NCI-H226 (cell line): ENCODE results near the gene CADM3.

ENCODE experiments used
- DNase-seq: peaks from one replicate; pipeline ENCODE4 v3.0.0-alpha.2; 2015

The CADM3 gene

DNA sequence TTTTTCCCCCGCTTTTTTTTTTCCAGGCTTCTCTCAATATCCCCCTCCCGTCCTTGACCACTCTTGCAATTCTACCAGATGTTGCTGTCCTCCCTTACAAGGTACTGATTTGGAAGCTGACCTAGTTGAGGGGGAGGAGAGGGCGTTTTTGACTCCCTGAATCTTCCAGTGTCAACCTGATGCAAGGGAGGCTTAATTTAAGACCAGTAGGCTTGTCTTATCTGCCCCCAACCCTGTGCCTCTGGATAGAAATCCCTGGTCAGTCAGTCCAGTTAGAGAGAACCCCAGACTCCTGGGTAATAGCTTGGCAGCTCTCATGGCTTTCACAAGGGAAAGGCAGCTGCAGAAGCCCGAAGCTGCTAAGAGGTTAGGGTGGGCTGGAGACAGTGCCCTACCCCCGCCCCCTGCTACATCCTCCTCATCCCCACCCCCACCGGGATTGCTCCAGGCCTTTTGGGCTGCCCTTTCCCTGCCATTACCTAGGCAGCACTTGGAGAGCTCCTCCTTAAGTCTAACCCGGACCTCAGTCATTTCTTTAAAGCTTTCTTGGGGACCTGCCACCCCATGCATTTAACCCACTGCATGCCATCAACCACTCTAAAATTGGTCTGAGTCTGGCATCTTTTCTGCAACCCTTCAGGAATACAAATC is 36.9 kb downstream of the CADM3 start:
- no peak for DNase-seq

DNA sequence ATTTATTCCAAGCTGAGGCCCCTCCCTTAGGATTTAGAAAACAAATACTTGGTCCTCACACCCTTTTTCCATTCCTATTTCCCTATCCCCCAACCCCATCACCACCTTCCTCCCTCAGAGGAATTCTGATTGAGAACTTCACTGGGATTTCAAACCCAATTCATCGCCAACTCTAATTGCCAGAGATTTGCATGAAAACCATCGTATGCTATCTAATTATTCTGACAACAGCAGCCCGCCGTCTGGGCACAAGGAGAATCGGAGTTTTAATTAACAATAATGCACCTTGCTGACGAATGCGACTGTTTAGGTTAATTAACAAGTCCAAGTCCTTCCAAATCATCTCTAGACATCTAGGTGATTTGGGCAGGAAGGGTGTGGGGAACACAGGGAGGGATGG is 37.6 kb downstream of the CADM3 start:
- DNase-seq, result no peak

DNA sequence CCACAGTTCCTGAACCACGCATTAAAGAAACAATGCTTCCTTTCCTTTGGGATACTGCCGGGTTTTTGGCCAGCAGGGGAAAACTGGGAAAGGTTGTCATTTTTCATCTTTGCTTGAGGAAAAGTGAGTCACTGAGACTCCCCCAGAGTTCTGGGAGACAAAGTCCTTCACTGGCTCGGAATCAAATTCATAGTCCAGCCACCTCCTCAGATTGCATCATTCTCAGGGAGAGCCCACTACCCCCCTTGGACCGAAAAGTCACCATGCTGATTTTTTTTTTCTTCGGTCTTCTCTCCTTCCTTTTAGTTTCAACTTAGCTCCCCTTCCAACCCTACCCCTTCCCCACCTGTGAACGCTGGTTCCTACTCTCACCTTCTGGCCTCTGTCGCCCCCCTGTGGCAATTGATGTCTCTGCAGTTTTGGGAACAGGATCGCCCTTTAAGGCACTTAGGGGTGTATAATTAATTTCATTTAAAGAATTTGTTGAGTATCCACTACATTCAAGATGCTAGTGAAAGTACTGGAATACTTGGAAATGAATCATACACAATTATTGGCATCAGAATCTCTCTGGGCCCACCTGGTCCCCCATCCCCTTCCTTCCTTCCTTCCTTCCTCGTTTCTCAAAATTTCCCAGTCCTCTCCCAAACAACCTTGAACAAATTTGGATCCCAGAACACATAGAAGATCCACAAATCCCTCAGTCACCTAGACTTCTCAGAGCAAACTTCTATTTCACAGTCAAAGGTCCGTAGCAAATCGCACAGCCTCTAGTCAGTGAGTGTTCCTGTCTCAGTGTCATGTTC is 40.1 kb downstream of the CADM3 start:
- peak; percentile 72 for DNase-seq

DNA sequence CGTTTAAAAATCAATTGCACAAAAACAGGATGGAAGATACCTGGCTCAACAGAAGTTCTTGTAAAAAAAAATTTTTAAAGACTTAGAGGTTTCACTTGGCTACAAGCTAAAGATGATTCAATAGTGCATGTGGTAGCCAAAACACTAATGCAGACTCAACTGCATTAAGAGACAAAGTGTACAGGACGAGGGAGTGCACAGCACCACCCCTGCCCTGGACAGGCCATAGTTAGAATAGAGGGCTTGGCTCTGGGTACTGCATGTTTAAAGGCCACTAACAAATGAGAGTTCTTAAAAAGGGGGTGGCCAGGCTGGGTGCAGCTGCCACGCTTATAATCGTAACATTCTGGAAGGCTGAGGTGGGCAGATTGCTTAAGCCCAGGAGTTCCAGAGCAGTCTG is 41.2 kb downstream of the CADM3 start:
- DNase-seq, result no peak

DNA sequence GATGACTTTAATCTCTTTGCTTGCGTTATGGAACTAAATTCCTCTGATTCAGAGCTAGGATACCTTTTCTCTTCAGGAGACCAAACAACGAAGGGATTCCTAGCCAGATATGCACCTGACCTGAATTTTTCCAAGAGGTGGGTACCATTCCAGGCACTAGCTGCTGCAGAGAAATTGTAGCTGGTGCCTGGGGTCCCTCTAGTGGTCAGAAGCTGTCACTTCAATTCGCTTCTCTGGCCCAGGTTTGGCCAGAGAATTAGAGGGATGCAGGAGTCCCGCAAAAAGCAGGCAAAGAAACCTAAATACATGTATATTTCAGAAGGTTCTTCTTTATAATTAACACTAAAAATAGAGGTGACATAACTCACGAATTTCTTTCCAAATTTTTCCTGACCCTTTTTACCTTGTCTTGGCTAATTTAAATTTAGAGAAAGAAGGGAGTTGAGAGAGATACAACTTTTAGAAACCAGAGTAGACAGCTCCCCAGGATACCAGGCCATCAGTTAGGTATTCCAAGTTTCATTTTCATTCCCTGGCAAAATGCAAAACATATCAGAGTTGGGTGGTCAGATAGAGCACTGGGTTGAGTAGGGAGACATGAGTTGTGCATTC is 42.8 kb downstream of the CADM3 start:
- DNase-seq, result no peak

DNA sequence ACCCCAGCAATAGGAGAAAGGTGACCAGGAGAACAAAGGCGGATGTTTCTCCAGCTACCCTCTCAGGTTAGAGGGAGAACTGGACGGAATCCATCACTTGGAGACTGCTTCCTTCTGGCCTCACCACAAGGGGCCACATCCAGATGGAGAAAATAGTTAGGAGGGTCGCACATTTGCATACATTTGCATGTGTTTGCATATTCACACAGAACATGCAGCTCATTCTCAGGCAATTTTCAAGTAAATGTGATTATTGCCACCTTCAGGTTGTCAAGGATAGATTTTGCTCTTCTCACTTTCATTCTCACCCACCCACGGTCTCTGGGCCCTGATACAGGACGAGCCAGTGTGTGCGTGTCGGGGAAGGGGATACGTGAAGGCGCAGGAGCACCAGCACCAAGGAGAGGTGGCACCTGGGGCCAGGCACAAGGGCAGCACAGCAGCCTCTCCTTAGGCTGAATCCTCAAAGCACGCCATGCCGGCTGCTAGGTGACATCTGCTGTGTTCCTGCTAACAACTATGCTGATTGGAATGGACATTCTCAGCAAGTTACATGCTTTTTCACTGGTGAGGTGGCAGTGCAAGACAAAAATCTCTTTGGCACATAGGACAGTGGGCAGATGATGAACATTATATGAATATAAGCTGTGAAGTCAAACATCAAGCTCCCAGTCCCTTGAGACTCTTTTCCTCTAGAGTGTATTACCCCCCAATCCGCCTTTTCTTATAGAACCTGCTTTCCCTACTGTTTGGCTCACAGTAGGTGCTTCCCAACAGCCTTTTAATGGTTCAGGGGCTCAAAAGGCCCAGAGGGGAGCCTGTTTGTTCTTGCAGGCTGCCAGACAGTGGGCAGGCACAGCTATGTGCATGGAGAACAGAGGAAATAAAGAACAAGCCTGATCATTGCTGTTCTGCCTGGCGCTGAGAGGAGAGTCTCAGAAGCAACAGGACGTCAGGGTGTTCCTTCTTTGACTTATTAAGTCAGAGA is 47.5 kb downstream of the CADM3 start:
- no peak for DNase-seq

DNA sequence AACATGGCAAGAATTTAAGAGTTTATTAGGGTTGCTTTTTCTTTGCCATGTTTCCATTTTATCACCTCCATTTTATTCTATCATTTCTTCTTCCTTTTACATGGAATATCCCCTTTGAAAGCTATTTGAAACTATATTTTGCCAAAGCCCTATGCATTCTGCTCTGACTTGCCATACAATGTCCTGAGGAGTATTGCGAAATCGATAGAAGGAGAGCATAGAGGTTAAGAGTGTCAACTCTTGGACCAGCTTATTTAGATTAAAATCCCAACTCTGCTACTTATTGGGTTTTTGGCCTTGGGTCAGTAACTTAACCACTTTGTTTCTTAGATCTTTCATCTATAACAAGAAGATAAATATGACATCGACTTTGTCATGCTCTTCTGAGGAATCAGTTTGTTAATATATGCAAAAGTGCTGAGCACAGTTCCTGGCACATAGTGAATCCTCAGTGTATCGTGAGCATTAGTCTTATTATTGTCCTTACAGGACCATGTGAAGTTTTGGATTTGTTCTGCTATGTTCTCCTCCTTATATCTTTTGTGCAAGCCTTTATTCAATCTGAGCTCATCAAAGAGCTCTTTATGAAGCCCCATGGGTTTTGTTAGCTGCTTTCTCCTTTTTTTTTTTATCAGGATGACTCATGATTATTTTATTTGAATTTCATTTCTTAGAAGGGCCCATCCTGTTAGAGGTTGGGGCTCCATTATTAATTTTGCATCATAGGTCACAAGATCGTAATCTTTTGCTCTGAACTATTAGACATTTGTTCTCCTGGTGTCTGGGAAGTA is 50.9 kb downstream of the CADM3 start:
- no peak for DNase-seq

DNA sequence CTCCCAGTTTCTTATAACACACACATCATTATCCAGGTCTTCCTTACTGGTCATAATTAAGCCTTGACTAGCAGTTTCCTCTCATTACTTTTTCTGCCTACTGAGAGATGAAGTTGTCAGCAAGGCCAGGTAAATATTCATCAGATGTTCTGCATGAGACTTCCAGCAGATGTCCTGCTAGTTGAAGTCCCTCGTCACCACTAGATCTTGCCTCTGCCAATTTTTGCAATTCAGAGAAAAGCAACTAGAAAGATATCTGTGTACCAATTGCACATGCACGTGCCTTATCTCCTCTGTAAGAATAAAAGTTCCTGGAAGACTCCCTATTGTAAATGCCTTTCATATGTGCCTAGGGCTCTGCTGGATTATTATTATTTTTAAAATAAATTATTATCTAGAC is 51.6 kb downstream of the CADM3 start:
- DNase-seq, result no peak

DNA sequence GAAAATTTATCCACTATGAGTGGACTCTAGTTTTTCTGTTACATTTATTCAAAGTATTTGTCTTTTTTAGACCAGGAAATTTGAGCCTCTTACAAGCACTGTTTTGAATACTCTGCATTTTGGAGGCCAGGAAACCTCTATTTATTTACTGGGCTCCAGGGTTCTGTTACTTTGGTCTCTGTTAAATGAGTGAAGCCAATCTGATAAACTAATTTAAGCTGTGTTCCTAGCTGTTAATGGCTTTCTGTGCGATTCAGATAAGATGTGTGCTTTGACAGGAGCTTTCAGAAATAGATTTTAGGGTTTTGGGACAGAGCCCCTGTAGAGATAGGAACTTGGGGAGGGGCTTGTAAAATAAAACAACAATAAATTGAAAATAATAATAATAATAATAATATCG is 57.1 kb downstream of the CADM3 start:
- no peak for DNase-seq

DNA sequence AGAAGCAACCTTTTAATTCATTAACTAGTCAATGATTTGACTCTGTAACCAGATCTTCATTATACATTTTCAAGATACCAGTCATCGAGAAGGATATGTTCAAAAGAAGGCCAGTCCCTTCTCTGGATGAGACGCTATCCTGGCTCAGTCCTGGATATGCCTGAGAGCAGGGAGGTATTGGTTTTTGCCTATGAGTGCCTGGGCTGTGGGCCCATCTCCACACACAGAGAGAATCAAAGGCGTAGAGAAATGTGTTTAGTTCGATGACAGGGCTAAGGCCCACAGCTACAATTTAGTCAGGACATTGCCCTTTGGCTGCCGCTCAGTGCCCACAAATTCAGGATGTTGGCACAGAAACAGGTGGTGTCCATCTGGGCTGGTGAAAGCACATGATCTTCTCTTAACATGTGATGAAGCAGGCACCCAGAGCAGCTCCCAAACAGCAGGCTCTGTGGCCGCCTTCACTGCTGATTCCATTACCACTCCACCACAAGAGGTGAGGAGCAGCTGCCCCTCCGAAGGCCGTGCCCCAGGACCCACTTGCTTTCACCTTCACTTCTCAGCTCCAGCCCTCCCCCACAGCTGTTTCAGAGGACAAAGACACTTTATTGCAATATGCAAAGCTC is 58.0 kb downstream of the CADM3 start:
- DNase-seq, result no peak

DNA sequence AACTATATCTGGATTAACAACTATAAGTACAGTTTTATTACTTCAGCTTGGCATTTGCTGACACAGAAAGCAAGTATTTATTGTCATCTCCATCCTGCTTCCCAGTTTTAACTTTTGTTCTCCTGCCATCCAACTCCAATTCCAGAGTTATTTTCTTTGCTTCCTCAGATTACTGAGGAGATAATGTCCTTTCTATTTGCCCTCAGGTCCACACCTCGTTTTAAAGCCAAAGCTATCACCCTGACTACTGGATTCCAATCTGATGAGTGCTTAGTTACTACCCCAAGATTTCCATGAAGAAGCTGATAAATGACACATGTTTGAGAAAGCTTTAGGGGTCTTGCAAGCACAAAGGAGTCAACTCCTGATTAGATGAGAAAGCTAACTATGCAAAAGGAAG is 58.5 kb downstream of the CADM3 start:
- peak; percentile 86 for DNase-seq

DNA sequence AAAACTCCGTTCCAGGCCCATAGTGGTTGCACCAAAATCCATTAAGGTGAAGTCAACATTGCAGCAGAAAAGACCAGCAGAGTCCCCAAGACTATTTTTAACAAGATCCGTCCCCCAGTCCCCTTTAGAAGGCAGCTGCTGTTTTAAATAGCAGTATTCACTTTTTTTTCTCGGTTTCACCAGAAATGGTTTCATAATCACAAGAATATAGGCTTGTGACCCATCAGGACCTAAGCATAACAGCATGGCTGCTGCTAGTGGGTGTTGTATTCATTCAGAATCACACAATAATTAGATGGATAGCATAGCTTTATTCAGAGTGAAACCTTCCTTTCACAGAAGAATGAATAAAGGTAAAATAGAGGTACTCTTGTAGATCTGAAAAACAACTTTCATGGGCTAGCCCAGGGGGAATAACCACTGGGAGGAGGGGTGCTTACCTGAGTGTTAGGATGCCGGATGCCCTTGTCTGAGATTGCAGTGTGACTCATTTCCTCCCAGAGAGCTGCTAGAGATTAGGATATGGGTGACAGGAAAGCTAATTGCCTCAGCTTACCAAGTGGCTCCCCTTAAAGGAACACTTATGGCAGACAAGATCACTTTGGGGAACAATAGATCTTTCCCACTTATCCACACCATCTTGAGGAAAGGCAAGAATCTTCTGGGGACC is 68.3 kb downstream of the CADM3 start:
- DNase-seq, result no peak

DNA sequence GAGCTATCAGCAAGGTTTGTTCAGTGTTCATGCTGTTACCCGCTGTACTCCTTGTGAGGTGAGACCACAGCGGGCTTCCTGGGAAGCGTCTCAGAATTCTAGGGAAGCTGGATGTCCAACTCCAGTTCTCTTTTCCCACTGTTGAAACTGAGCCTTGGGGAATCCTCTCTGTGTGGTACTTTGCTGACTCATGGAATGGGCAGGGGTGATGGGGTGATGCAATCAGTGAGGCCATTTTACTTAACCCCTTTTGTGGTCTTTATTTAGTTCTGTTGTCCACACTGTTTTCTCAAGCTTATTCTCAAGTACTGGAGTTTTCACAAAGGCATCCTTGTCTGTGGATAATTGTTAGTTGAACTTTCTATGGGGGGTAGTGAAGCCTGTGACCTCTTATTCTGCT is 75.9 kb downstream of the CADM3 start:
- no peak for DNase-seq

DNA sequence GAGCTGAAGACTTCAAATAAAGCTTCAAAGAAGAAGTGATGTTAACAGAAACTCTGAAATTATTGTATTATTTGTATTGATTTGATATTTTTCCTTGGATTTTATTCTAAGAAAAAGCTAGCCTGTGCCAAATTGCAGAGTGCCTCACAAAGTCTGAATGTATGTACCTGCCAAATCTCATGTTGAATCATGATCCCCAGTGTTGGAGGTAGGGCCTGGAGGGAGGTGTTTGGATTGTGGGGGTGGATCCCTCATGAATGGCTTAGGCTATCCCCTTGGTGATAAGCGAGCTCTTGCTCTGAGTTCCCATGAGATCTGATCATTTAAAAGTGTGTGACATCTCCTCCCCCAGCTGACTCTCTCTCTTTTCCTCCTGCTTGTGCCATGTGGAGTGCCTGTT is 76.9 kb downstream of the CADM3 start:
- DNase-seq, result no peak

DNA sequence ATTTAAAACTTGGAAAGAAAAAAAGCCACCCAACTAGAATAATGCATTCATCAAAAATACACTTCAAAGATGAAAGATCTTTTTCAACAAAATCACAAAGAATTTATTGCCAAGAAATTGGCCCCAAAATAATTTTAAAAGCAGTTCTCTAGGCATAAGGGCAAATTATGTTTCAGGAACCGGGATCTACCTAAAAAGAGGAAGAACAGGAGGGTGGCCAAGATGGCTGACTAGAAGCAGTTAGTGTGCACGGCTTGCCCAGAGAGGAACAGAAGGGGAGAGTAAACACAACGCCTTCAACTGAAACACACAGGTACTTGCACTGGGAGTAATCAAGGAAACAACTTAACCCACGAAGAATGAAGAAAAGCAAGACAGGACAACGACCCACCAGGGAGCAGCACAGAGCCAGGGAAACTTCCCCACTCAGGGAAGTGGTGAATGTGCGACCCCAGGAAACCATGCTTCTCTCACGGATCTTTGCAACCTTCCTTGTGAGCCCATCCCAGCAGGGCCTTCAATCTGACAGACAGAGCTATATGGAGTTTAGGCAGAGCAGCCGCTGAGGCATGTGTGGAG is 79.3 kb downstream of the CADM3 start:
- no peak for DNase-seq
